ENCODE measurements around the gene SBNO2.

Gene SBNO2

GRCh38 chr19:1154731-1155351 is 19.2 kb downstream of the SBNO2 start:
- TF ChIP-seq ZNF274 (IDR thresholded peaks at IDR 0.05; ENCODE audit: low read depth, low read length) (no peak), SUZ12 (IDR thresholded peaks at IDR 0.05; ENCODE audit: extremely low read depth, insufficient read depth, insufficient read length) (no peak), YY1 (IDR thresholded peaks at IDR 0.05; ENCODE audit: insufficient read depth, insufficient read length) (no peak)
- Histone ChIP-seq H3K4me3 (ENCODE audit: insufficient read length, low read depth) (no peak overlapping the region), H3K9ac (ENCODE audit: insufficient read length, low read depth) (no peak overlapping the region), H3K9me3 (ENCODE audit: insufficient read depth, low read length) (no peaks in the 10 kb centered on the region), H3K27me3 (ENCODE audit: insufficient read depth, insufficient read length) (no peaks in the 10 kb centered on the region), H3K4me1 (ENCODE audit: insufficient read depth, insufficient read length) (peaks cover 14% of the 10 kb centered on the region), H3K36me3 (ENCODE audit: insufficient read depth, insufficient read length, low read length) (peaks cover 80% of the 10 kb centered on the region)
- DNase-seq (ENCODE audit: low read depth, low spot score), result no peak

- DNase-seq (ENCODE audit: low read depth, low spot score), result no peak
- no peak overlapping the region for H3K4me3 ChIP-seq (ENCODE audit: insufficient read length, low read depth)
- no peaks in the 10 kb centered on the region for H3K9me3 ChIP-seq (ENCODE audit: insufficient read depth, low read length)
- peaks cover 20% of the 10 kb centered on the region for H3K4me1 ChIP-seq (ENCODE audit: insufficient read depth, insufficient read length)
- no peaks in the 10 kb centered on the region for H3K27me3 ChIP-seq (ENCODE audit: insufficient read depth, insufficient read length)
- TF ChIP-seq YY1 (IDR thresholded peaks at IDR 0.05; ENCODE audit: insufficient read depth, insufficient read length) (no peak), ZNF274 (IDR thresholded peaks at IDR 0.05; ENCODE audit: low read depth, low read length) (no peak), SUZ12 (IDR thresholded peaks at IDR 0.05; ENCODE audit: extremely low read depth, insufficient read depth, insufficient read length) (no peak)
- H3K36me3 ChIP-seq (ENCODE audit: insufficient read depth, insufficient read length, low read length), result peaks cover 86% of the 10 kb centered on the region
- H3K9ac ChIP-seq (ENCODE audit: insufficient read length, low read depth), result no peak overlapping the region
Measured at GRCh38 chr19:1153891-1154730, 20.0 kb downstream of the SBNO2 start.

GRCh38 chr19:1151917-1152587 is 22.0 kb downstream of the SBNO2 start:
- Histone ChIP-seq H3K9ac (ENCODE audit: insufficient read length, low read depth) (no peak overlapping the region), H3K4me3 (ENCODE audit: insufficient read length, low read depth) (no peak overlapping the region), H3K36me3 (ENCODE audit: insufficient read depth, insufficient read length, low read length) (peaks cover 83% of the 10 kb centered on the region), H3K9me3 (ENCODE audit: insufficient read depth, low read length) (no peaks in the 10 kb centered on the region), H3K4me1 (ENCODE audit: insufficient read depth, insufficient read length) (peaks cover 24% of the 10 kb centered on the region), H3K27me3 (ENCODE audit: insufficient read depth, insufficient read length) (no peaks in the 10 kb centered on the region)
- TF ChIP-seq ZNF274 (IDR thresholded peaks at IDR 0.05; ENCODE audit: low read depth, low read length) (no peak), SUZ12 (IDR thresholded peaks at IDR 0.05; ENCODE audit: extremely low read depth, insufficient read depth, insufficient read length) (no peak), YY1 (IDR thresholded peaks at IDR 0.05; ENCODE audit: insufficient read depth, insufficient read length) (no peak)
- DNase-seq (ENCODE audit: low read depth, low spot score), result no peak

GRCh38 chr19:1151037-1151724 is 22.9 kb downstream of the SBNO2 start:
- H3K36me3 ChIP-seq (ENCODE audit: insufficient read depth, insufficient read length, low read length), result peaks cover 84% of the 10 kb centered on the region
- H3K9ac ChIP-seq (ENCODE audit: insufficient read length, low read depth), result no peak overlapping the region
- no peaks in the 10 kb centered on the region for H3K9me3 ChIP-seq (ENCODE audit: insufficient read depth, low read length)
- no peaks in the 10 kb centered on the region for H3K27me3 ChIP-seq (ENCODE audit: insufficient read depth, insufficient read length)
- no peak overlapping the region for H3K4me3 ChIP-seq (ENCODE audit: insufficient read length, low read depth)
- TF ChIP-seq SUZ12 (IDR thresholded peaks at IDR 0.05; ENCODE audit: extremely low read depth, insufficient read depth, insufficient read length), result no peak
- no peak for TF ChIP-seq YY1 (IDR thresholded peaks at IDR 0.05; ENCODE audit: insufficient read depth, insufficient read length)
- TF ChIP-seq ZNF274 (IDR thresholded peaks at IDR 0.05; ENCODE audit: low read depth, low read length), result no peak
- peaks cover 29% of the 10 kb centered on the region for H3K4me1 ChIP-seq (ENCODE audit: insufficient read depth, insufficient read length)
- no peak for DNase-seq (ENCODE audit: low read depth, low spot score)

- H3K4me3 ChIP-seq (ENCODE audit: insufficient read length, low read depth), result no peak overlapping the region
- H3K9ac ChIP-seq (ENCODE audit: insufficient read length, low read depth), result no peak overlapping the region
- no peak for TF ChIP-seq YY1 (IDR thresholded peaks at IDR 0.05; ENCODE audit: insufficient read depth, insufficient read length)
- TF ChIP-seq ZNF274 (IDR thresholded peaks at IDR 0.05; ENCODE audit: low read depth, low read length), result no peak
- no peak for TF ChIP-seq SUZ12 (IDR thresholded peaks at IDR 0.05; ENCODE audit: extremely low read depth, insufficient read depth, insufficient read length)
- DNase-seq (ENCODE audit: low read depth, low spot score), result no peak
- H3K36me3 ChIP-seq (ENCODE audit: insufficient read depth, insufficient read length, low read length), result peaks cover 84% of the 10 kb centered on the region
- peaks cover 28% of the 10 kb centered on the region for H3K4me1 ChIP-seq (ENCODE audit: insufficient read depth, insufficient read length)
- H3K9me3 ChIP-seq (ENCODE audit: insufficient read depth, low read length), result no peaks in the 10 kb centered on the region
- H3K27me3 ChIP-seq (ENCODE audit: insufficient read depth, insufficient read length), result no peaks in the 10 kb centered on the region
Measured at GRCh38 chr19:1150333-1151036, 23.6 kb downstream of the SBNO2 start.

- no peak for DNase-seq (ENCODE audit: low read depth, low spot score)
- peaks cover 28% of the 10 kb centered on the region for H3K4me1 ChIP-seq (ENCODE audit: insufficient read depth, insufficient read length)
- H3K27me3 ChIP-seq (ENCODE audit: insufficient read depth, insufficient read length), result no peaks in the 10 kb centered on the region
- TF ChIP-seq YY1 (IDR thresholded peaks at IDR 0.05; ENCODE audit: insufficient read depth, insufficient read length) (no peak), SUZ12 (IDR thresholded peaks at IDR 0.05; ENCODE audit: extremely low read depth, insufficient read depth, insufficient read length) (no peak), ZNF274 (IDR thresholded peaks at IDR 0.05; ENCODE audit: low read depth, low read length) (no peak)
- H3K36me3 ChIP-seq (ENCODE audit: insufficient read depth, insufficient read length, low read length), result peaks cover 82% of the 10 kb centered on the region
- no peak overlapping the region for H3K9ac ChIP-seq (ENCODE audit: insufficient read length, low read depth)
- H3K4me3 ChIP-seq (ENCODE audit: insufficient read length, low read depth), result no peak overlapping the region
- H3K9me3 ChIP-seq (ENCODE audit: insufficient read depth, low read length), result no peaks in the 10 kb centered on the region
Measured at GRCh38 chr19:1149259-1150045, 24.6 kb downstream of the SBNO2 start.

Measured in NT2/D1 (cell line).